HCT116 (cell line): Measurements from ENCODE around the gene EPHB2. TPM values are rescaled to one million over a fixed set of nuclear protein-coding genes. Genes with fewer than 3 reads are reported as not detected.

Source experiments
- ATAC-seq: fragments of 200-7000 bp; cut with Tn5 transposase; 2 replicates; pipeline ENCODE4 v1.9.1; 2020; ENCODE audit warnings: mild to moderate bottlenecking, moderate library complexity
- BruUV-seq: library from RNA; stranded (reverse); fragments of 400-500 nt; replicated peaks from 2 replicates; lab custom pipeline; 2021; lab: Mats Ljungman, UMichigan
- CTCF ChIA-PET: fragments of 300-600 bp; sonication (Branson Sonifier 250); formaldehyde crosslinking; loops from one replicate; lab custom pipeline; 2021; ENCODE audit warnings: antibody characterized with exemption; lab: Charles Lee
- POLR2A ChIA-PET: fragments of 300-600, 350-600 bp; sonication (Branson Sonifier 250); formaldehyde crosslinking; loops from one replicate; lab custom pipeline; 2021; ENCODE audit warnings: antibody characterized with exemption; lab: Charles Lee
- RAD21 ChIA-PET, 2 experiments: fragments of 300-600 bp; sonication (Branson Sonifier 250); formaldehyde crosslinking; loops; one replicate each; lab custom pipeline; 2023; ENCODE audit warnings: low total read pairs in 2 of 2; ENCODE audit not compliant: uncharacterized antibody in 2 of 2, unreplicated experiment in 2 of 2, low non-redundant PET in 1 of 2; lab: Charles Lee
- DNase-seq: peaks from one replicate; pipeline ENCODE4 v3.0.0-alpha.2; 2010; ENCODE audit warnings: low read depth, low spot score
- H2AFZ ChIP-seq: fragments of 200-600 bp; shearing (Covaris generic), sonication (generic); 2 replicates; pipeline ENCODE4 v1.6.1; 2017; ENCODE audit warnings: low read depth, mixed run types, mixed read lengths, antibody characterized with exemption, low read length; ENCODE audit not compliant: poor library complexity, severe bottlenecking
- H3K27ac ChIP-seq: 2 replicates; pipeline ENCODE4 v1.5.1; 2012; ENCODE audit warnings: low read depth, low read length
- H3K27me3 ChIP-seq: fragments of 200-600 bp; sonication (generic); 2 replicates; pipeline ENCODE4 v1.6.1; 2016; ENCODE audit warnings: mixed run types, low read length, mixed read lengths; ENCODE audit not compliant: insufficient read depth
- H3K36me3 ChIP-seq, 2 experiments: fragments of 200-500 bp in 1 of 2; fragments of 200-600 bp in 1 of 2; sonication (Bioruptor generic) in 1 of 2; sonication (generic) in 1 of 2; 2 replicates each; pipeline versions ENCODE4 v1.5.1 to v1.6.1; 2014 to 2016; ENCODE audit warnings: low read length in 2 of 2, inconsistent platforms in 1 of 2, mixed read lengths in 1 of 2, mixed run types in 1 of 2; ENCODE audit not compliant: insufficient read depth in 2 of 2, control insufficient read depth in 1 of 2
- H3K4me1 ChIP-seq, 2 experiments: fragments of 200-600 bp in 1 of 2; sonication (generic) in 1 of 2; 2 replicates each; pipeline versions ENCODE4 v1.5.1 to v1.6.1; 2012 to 2017; ENCODE audit warnings: low read length in 2 of 2, inconsistent platforms in 1 of 2, mild to moderate bottlenecking in 1 of 2, mixed read lengths in 1 of 2, mixed run types in 1 of 2, moderate library complexity in 1 of 2; ENCODE audit not compliant: insufficient read depth in 2 of 2, control insufficient read depth in 1 of 2
- H3K4me2 ChIP-seq: fragments of 200-600 bp; sonication (generic); 2 replicates; pipeline ENCODE4 v1.6.1; 2017; ENCODE audit warnings: mixed run types, low read length, mixed read lengths
- H3K4me3 ChIP-seq, 2 experiments: fragments of 200-600 bp in 1 of 2; sonication (generic) in 1 of 2; replicated peaks in 1 of 2; 2 replicates each; pipeline ENCODE4 v1.5.1; 2011 to 2016; ENCODE audit warnings: low read length in 2 of 2, control low read depth in 1 of 2, low read depth in 1 of 2, mild to moderate bottlenecking in 1 of 2, mixed read lengths in 1 of 2, mixed run types in 1 of 2
- H3K79me2 ChIP-seq: fragments of 200-600 bp; sonication (generic); 2 replicates; pipeline ENCODE4 v1.6.1; 2017; ENCODE audit warnings: mild to moderate bottlenecking, mixed run types, low read length, moderate library complexity, mixed read lengths; ENCODE audit not compliant: insufficient read depth
- H3K9ac ChIP-seq: fragments of 200-600 bp; sonication (generic); 2 replicates; pipeline ENCODE4 v1.6.1; 2016; ENCODE audit warnings: low read length, mixed read lengths
- H3K9me2 ChIP-seq: fragments of 200-600 bp; sonication (generic), shearing (Covaris generic); 2 replicates; pipeline ENCODE4 v1.6.1; 2017; ENCODE audit warnings: mixed run types, mild to moderate bottlenecking, moderate library complexity; ENCODE audit not compliant: insufficient read depth
- H3K9me3 ChIP-seq, 2 experiments: fragments of 200-500 bp in 1 of 2; fragments of 200-600 bp in 1 of 2; sonication (Bioruptor generic) in 1 of 2; sonication (generic) in 1 of 2; 2 replicates each; pipeline ENCODE4 v1.6.1; 2014 to 2017; ENCODE audit warnings: low read length in 2 of 2, mixed read lengths in 2 of 2, inconsistent platforms in 1 of 2, low read depth in 1 of 2, mild to moderate bottlenecking in 1 of 2, mixed run types in 1 of 2, moderate library complexity in 1 of 2; ENCODE audit not compliant: control insufficient read depth in 1 of 2, insufficient read depth in 1 of 2
- H4K20me1 ChIP-seq: fragments of 200-600 bp; sonication (generic), shearing (Covaris generic); 2 replicates; pipeline ENCODE4 v1.6.1; 2017; ENCODE audit warnings: mixed run types, mild to moderate bottlenecking, moderate library complexity; ENCODE audit not compliant: insufficient read depth
- CBX3 ChIP-seq: IDR thresholded peaks from 2 replicates; pipeline ENCODE4 v1.6.1; 2012; ENCODE audit warnings: low read depth
- CEBPB ChIP-seq: IDR thresholded peaks from 2 replicates; pipeline ENCODE4 v1.6.1; 2012; ENCODE audit warnings: low read depth
- EGR1 ChIP-seq: IDR thresholded peaks from 2 replicates; pipeline ENCODE4 v1.6.1; 2012; ENCODE audit warnings: low read depth
- ELF1 ChIP-seq: IDR thresholded peaks from 2 replicates; pipeline ENCODE4 v1.6.1; 2012; ENCODE audit warnings: low read depth, borderline replicate concordance
- EZH2 ChIP-seq: fragments of 200-600 bp; sonication (generic); IDR thresholded peaks from 2 replicates; pipeline ENCODE4 v1.6.1; 2017; ENCODE audit warnings: antibody characterized with exemption, mixed run types
- EZH2phosphoT487 ChIP-seq: fragments of 200-600 bp; IDR thresholded peaks from 2 replicates; pipeline ENCODE4 v1.6.1; 2018; ENCODE audit warnings: antibody characterized with exemption, borderline replicate concordance
- FOSL1 ChIP-seq: IDR thresholded peaks from 2 replicates; pipeline ENCODE4 v1.6.1; 2012; ENCODE audit warnings: low read depth
- JUND ChIP-seq: IDR thresholded peaks from 2 replicates; pipeline ENCODE4 v1.6.1; 2012
- POLR2A ChIP-seq: IDR thresholded peaks from 2 replicates; pipeline ENCODE4 v1.7.0; 2011; ENCODE audit warnings: borderline replicate concordance; ENCODE audit not compliant: insufficient read depth, insufficient read length; ENCODE audit errors: extremely low read depth
- POLR2AphosphoS5 ChIP-seq: IDR thresholded peaks from 2 replicates; pipeline ENCODE4 v1.6.1; 2011; ENCODE audit warnings: mild to moderate bottlenecking, low read depth, low read length, moderate library complexity
- RAD21 ChIP-seq: IDR thresholded peaks from 2 replicates; pipeline ENCODE4 v1.6.1; 2012; ENCODE audit warnings: low read depth, mild to moderate bottlenecking
- SP1 ChIP-seq: IDR thresholded peaks from 2 replicates; pipeline ENCODE4 v1.6.1; 2012; ENCODE audit warnings: low read depth
- YY1 ChIP-seq: IDR thresholded peaks from 2 replicates; pipeline ENCODE4 v1.6.1; 2011; ENCODE audit warnings: low read length, low read depth, moderate library complexity, mild to moderate bottlenecking; ENCODE audit not compliant: insufficient replicate concordance; ENCODE audit errors: extremely low read depth
- ZFX ChIP-seq: fragments of 450-650 bp; IDR thresholded peaks from 2 replicates; pipeline ENCODE4 v1.6.1; 2017
- ZNF274 ChIP-seq: fragments of 200-500 bp; sonication (Bioruptor generic); IDR thresholded peaks from 2 replicates; pipeline ENCODE4 v1.6.1; 2014; ENCODE audit warnings: mild to moderate bottlenecking, low read depth, low read length, inconsistent platforms
- intact Hi-C: fragments of 100-400 bp; cut with micrococcal nuclease; formaldehyde crosslinking; loops from 2 replicates; pipeline ENCODE4 v1.10.0; 2022
- total RNA-seq: library from RNA; stranded (reverse); gene quantifications from one replicate; pipeline ENCODE4 v1.2.1, GENCODE V29; 2021; ENCODE audit not compliant: unreplicated experiment
- TF ChIP-seq, protein P1 (sequence below): IDR thresholded peaks from 2 replicates; pipeline ENCODE4 v1.6.1; 2012
- TF ChIP-seq, protein P2 (sequence below), 3 experiments: fragments of 200-600 bp in 1 of 3; sonication (generic) in 1 of 3; IDR thresholded peaks in 2 of 3; conservative IDR thresholded peaks in 1 of 3; 2 replicates each; pipeline ENCODE4 v1.5.1; 2012 to 2017; ENCODE audit warnings: low read depth in 2 of 3, low read length in 2 of 3, antibody characterized with exemption in 1 of 3, borderline replicate concordance in 1 of 3, control low read depth in 1 of 3, mild to moderate bottlenecking in 1 of 3, mixed read lengths in 1 of 3, mixed run types in 1 of 3, moderate library complexity in 1 of 3; ENCODE audit not compliant: insufficient read depth in 1 of 3
- TF ChIP-seq, protein P3 (sequence below): IDR thresholded peaks from 2 replicates; pipeline ENCODE4 v1.6.1; 2011; ENCODE audit warnings: mild to moderate bottlenecking, low read length, moderate library complexity; ENCODE audit not compliant: insufficient replicate concordance; ENCODE audit errors: extremely low read depth
- TF ChIP-seq, protein P4 (sequence below): IDR thresholded peaks from 2 replicates; pipeline ENCODE4 v1.6.1; 2012; ENCODE audit warnings: low read depth

The EPHB2 gene
- total RNA-seq, 1 experiment from 2014 or later = 19.5 TPM

DNA sequence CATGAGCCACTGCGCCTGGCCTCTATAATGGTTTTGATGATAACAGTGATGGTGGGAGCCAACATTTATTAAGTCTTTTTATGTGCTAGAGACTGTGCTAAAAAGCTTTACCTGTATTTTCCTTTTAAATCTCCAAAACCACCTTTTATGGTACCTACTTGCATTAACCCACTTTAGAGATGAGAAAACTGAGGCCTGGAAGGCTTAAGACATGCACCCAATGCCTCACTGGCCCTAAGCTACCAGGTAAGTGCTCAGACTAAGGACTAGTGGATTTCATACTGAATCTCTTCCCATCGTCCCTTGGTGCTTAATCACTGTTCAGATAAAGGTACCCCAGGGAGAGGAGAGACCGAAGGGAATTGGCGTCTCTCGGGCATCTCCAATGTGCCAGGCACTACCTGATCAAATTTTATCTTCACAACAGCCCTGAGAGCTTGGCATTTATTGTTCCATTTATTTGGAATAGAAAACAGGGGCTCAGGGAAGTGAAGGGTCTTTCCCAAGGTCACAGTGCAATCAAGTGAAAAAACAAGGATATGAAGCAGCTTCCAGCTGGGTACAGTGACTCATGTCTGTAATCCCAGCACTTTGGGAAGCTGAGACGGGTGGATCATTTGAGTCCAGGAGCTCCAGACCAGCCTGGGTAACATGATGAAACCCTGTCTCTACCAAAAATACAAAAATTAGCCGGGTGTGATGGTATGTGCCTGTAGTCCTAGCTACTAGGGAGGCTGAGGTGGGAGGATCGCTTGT lies 177.9 kb downstream of the EPHB2 start:
- BruUV-seq = no TSS peak

More for the DNA sequence above, 177.9 kb downstream of the EPHB2 start:
- Histone ChIP-seq H4K20me1 (no peaks in the 10 kb centered on the region), H3K4me3 (no peak overlapping the region), H2AFZ (no peak overlapping the region), H3K79me2 (no peaks in the 10 kb centered on the region), H3K9me3 (no peaks in the 10 kb centered on the region), H3K4me1 (no peaks in the 10 kb centered on the region), H3K9me2 (no peaks in the 10 kb centered on the region), H3K36me3 (no peaks in the 10 kb centered on the region), H3K9ac (no peak overlapping the region), H3K27me3 (no peaks in the 10 kb centered on the region), H3K4me2 (no peak overlapping the region), H3K27ac (no peak overlapping the region)
- DNase-seq = no peak
- TF ChIP-seq EZH2 (no peak), JUND (no peak), EGR1 (no peak), ELF1 (no peak), FOSL1 (no peak), RAD21 (no peak), ZFX (no peak), EZH2phosphoT487 (no peak), CBX3 (no peak), CEBPB (no peak), POLR2AphosphoS5 (no peak), POLR2A (no peak), ZNF274 (no peak), YY1 (no peak), SP1 (no peak)
- TF ChIP-seq, protein P1, sequence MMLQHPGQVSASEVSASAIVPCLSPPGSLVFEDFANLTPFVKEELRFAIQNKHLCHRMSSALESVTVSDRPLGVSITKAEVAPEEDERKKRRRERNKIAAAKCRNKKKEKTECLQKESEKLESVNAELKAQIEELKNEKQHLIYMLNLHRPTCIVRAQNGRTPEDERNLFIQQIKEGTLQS = no peak
- TF ChIP-seq, protein P2, sequence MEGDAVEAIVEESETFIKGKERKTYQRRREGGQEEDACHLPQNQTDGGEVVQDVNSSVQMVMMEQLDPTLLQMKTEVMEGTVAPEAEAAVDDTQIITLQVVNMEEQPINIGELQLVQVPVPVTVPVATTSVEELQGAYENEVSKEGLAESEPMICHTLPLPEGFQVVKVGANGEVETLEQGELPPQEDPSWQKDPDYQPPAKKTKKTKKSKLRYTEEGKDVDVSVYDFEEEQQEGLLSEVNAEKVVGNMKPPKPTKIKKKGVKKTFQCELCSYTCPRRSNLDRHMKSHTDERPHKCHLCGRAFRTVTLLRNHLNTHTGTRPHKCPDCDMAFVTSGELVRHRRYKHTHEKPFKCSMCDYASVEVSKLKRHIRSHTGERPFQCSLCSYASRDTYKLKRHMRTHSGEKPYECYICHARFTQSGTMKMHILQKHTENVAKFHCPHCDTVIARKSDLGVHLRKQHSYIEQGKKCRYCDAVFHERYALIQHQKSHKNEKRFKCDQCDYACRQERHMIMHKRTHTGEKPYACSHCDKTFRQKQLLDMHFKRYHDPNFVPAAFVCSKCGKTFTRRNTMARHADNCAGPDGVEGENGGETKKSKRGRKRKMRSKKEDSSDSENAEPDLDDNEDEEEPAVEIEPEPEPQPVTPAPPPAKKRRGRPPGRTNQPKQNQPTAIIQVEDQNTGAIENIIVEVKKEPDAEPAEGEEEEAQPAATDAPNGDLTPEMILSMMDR (IDR thresholded peaks at IDR 0.05 in 2 of 3, conservative IDR thresholded peaks at IDR 0.05 in 1 of 3; ENCODE audit: borderline replicate concordance in 1 of 3, insufficient read depth in 1 of 3, low read depth in 2 of 3, low read length in 2 of 3) = no peak
- TF ChIP-seq, protein P3, sequence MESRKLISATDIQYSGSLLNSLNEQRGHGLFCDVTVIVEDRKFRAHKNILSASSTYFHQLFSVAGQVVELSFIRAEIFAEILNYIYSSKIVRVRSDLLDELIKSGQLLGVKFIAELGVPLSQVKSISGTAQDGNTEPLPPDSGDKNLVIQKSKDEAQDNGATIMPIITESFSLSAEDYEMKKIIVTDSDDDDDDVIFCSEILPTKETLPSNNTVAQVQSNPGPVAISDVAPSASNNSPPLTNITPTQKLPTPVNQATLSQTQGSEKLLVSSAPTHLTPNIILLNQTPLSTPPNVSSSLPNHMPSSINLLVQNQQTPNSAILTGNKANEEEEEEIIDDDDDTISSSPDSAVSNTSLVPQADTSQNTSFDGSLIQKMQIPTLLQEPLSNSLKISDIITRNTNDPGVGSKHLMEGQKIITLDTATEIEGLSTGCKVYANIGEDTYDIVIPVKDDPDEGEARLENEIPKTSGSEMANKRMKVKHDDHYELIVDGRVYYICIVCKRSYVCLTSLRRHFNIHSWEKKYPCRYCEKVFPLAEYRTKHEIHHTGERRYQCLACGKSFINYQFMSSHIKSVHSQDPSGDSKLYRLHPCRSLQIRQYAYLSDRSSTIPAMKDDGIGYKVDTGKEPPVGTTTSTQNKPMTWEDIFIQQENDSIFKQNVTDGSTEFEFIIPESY = no peak
- TF ChIP-seq, protein P4, sequence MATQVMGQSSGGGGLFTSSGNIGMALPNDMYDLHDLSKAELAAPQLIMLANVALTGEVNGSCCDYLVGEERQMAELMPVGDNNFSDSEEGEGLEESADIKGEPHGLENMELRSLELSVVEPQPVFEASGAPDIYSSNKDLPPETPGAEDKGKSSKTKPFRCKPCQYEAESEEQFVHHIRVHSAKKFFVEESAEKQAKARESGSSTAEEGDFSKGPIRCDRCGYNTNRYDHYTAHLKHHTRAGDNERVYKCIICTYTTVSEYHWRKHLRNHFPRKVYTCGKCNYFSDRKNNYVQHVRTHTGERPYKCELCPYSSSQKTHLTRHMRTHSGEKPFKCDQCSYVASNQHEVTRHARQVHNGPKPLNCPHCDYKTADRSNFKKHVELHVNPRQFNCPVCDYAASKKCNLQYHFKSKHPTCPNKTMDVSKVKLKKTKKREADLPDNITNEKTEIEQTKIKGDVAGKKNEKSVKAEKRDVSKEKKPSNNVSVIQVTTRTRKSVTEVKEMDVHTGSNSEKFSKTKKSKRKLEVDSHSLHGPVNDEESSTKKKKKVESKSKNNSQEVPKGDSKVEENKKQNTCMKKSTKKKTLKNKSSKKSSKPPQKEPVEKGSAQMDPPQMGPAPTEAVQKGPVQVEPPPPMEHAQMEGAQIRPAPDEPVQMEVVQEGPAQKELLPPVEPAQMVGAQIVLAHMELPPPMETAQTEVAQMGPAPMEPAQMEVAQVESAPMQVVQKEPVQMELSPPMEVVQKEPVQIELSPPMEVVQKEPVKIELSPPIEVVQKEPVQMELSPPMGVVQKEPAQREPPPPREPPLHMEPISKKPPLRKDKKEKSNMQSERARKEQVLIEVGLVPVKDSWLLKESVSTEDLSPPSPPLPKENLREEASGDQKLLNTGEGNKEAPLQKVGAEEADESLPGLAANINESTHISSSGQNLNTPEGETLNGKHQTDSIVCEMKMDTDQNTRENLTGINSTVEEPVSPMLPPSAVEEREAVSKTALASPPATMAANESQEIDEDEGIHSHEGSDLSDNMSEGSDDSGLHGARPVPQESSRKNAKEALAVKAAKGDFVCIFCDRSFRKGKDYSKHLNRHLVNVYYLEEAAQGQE = no peak
- CTCF ChIA-PET = interaction anchor here (0.7 to 2.1 kb wide), 4 partner anchors 26 to 215 kb away, joined by 3 to 24 read pairs (median 12); no protein-coding TSS in a partner anchor
- POLR2A ChIA-PET = no interaction called here
- intact Hi-C loops = loop anchor here (1.0 kb wide), 2 partner anchors 184 to 214 kb away; no protein-coding TSS in a partner anchor
- RAD21 ChIA-PET = interaction anchor here in 1 of 2 experiments (1.0 kb wide), 1 partner anchor 184 kb away, joined by 3 read pairs; no protein-coding TSS in a partner anchor
- no peak for ATAC-seq
